ENCODE measurements around the gene ACOT13.
"Not testable (repeated sequence)": the region's sequence is repeated elsewhere in the genome, so short reads cannot be mapped to it uniquely, and the experiment has no call there.

Gene ACOT13

DNA sequence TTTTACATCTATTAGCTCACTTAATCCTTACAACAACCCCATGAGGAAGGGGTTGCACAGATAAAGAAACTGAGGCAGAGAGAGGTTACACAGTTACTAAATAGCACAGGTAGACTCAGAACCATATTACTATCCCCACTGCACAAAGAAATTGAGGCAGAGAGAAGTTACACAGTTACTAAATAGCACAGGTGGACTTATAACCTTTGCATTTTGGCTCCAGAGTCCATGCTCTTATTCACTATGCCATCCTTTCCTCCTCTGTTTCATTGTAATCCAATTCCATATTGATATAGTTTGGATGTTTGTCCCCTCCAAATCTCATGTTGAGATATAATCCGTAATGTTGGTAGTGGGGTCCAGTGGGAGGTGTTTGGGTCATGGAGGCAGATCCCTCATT lies 3.7 kb upstream of the ACOT13 start:
- no peak for DNase-seq

DNA sequence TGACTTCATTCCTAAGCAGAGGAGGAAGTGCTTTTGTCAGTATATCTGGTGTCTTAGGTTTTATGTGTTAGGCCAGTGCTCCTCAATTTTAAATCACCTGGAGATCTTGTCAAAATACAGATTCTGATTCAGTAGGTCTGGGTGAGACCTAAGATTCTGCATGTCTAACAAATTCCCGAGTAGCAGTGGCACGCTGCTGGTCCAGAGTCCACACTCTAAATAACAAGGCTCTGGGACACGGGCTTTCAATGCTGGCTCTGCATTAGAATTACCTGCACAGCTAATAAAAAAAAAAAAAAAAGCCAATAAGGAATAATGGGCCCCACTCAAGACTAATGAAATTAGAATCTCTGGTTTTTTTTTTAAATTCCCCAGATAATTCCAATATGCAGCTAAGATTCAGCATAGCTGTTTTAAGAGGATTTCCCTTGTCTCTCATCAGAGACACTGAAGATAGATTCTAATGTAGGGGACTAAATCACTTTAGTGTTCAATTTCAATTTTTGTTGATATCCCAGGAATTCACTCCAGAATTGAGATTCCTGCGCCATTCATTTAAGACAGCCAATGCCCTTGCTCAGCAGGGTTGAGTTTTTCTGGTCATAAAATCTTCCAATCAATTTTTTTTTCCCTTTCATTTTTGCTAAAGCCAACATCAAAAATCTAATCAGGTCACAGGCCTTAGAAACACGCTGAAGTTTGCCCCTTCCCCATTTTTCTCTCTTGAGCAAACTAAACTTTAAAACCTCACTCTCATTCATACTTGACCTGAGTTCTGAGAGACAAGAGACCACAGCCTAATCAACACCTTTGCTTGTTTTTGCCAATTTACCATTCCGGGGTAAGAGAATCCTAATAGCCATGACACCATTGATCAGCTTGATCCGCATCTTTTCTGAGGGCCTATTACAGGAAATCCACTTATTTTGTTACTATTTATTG lies 2.6 kb upstream of the ACOT13 start:
- no peak for DNase-seq

DNA sequence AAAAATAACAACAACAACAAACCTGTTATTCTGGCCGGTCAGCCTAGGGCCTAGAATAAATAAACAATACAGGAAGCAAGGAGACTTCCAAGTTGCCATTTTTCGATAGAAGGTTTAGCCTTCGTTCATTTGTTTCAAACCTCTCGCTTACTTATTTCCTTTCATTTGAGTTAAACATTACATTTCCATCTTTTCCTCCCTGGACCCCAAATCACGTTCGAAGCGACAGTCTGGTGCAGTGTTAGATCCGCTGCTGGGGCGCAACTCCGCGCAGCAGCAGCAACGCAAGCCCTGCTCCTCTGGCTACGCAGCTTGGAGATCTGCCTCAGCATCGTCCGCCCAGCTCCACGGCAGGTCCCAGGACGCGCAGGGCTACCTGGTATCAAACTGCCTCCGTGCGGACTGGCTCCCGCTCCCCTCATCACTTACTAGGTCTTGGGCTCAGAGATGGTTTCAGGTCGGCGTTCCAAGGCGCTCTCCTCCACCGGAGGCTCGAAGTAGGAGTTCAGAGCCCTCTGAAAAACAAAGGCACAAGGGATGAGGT lies 708 bp upstream of the ACOT13 start:
- peak; percentile 74 for DNase-seq

DNA sequence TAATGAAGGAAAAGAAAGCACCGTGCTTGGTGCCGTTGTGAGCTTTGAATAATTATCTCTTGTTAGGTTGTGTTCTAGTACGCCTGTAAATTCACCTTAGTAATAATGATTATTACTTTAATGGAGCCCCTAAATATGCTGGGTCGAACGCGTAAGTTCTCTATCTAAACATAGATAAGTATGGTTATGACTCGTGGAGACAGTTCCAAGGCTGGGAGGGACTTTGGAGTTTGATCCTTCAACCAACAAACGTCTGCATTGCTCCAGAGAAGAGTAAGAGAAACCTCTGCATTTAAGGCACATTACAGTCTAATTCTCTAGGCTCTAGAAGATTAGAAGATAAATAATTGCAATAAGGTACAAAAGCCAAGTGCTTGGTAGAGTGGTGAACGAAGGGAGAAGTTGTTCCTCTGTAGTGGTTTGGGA lies 514 bp downstream of the ACOT13 start:
- peak; percentile 24 for DNase-seq

DNA sequence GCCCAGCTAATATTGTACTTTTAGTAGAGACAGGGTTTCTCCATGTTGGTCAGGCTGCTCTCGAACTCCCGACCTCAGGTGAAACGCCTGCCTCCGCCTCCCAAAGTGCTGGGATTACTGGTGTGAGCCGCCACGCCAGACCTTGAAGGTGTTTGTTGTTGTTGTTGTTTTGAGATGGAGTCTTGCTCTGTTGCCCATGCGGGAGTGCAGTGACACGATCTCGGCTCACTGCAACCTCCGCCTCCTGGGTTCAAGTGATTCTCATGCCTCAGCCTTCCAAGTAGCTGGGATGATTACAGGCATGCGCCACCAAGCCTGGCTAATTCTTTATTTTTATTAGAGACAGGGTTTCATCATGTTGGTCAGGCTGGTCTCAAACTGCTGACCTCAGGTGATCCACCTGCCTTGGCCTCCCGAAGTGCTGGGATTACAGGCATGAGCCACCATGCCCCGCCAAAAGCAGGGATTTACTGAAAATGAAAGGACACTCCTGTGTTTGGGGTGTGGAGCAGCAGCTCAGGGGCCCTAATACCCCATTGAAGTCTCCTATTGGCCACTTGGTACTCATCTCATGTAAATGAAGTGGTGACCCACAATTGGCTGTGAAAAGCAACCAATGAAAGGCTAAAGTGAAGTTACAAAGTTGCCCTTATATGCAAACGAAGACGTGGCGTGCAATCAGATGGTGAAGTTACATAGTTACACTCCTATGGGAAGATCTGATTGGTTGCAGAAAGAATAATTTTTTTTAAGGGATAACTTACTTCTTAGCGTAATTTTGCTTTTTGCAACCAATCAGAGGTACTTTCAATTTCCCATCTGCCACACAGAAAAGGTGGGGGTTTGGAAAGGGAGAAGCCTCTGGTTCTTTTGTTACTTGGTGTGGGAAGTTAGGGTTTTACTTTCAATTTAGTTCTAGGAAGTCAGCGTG lies 1.5 kb downstream of the ACOT13 start:
- not testable (repeated sequence) for DNase-seq

DNA sequence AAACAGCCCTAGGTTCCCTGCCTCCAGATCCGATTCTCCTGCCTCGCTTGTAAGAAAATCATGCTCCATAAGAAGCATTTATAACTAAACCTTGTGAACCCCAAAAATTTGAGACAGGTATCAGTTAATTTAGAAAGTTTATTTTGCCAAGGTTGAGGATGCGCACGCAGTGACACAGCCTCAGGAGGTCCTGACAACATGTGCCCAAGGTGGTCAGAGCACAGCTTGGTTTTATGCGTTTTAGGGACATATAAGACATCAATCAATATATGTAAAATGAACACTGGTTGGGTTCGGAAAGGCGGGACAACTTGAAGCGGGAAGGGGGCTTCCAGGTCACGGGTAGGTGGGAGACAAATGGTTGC lies 2.1 kb downstream of the ACOT13 start:
- DNase-seq, result no peak

DNA sequence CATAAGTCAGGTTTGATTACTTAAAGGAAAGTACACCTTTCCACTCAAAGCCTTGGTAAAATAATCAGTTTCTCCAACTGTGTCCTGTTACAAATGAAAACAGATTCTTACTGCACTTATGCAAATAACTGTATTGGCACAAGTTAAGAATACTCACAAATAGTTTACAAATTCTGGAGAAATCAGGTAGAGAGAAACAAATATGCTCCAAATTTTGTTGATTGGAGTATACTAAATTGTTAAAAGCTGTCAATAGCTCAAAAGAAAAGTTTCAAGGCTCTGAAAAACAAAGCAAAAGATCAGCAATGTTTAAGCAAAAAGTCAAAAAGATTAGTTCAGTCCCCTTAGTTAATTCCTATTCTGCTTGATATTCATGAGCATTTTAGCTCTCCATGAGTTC lies 3.6 kb downstream of the ACOT13 start:
- DNase-seq, result not testable (repeated sequence)

DNA sequence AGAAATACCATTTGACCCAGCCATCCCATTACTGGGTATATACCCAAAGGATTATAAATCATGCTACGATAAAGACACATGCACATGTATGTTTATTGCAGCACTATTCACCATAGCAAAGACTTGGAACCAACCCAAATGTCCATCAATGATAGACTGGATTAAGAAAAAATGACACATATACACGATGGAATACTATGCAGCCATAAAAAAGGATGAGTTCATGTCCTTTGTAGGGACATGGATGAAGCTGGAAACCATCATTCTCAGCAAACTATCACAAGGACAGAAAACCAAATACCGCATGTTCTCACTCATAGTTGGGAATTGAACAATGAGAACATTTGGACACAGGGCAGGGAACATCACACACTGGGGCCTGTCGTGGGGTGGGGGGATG lies 4.2 kb downstream of the ACOT13 start:
- DNase-seq, result not testable (repeated sequence)

DNA sequence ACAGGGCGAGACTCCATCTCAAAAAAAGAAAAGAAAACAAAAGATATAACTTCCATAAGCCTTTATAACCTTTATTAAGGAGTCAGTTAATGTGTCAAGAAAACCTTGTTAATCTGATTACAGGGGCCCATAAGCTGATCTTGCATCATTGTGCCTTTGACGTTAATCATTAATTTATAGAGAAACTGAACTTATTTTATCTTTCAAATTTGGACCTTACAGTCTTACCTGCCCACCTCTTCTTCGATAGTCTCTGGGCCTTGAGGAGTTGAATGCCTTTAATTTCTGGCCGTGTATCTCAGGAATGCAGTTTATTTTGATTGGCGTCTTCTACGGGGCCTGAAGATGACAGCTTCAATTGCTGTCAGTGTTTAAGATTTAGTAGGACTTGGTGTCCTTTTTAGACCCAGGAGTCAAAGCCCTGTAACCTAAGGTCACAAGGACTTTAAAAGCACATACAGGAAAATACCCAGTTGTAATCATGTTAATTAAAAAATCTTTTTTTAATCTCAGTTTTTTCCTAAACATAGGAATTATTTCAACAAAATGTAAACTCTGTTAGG lies 5.8 kb downstream of the ACOT13 start:
- DNase-seq, result no peak

DNA sequence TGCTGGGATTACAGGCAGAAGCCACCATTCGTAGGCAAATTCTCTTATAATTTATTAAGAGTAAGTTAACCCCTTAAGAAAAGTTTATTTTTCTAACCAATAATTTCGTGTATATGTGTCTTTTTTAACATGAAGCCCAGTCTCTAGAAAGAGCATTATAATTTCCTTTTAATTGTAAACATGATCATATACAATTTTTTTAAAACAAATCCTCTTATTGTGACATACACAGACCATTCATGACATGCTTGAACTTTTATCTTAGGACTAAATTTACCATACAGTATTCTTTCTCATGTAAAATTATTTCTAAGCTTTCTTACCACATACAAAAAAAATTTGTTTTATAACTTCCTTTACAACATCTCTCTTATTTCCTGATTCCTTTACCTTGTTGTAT lies 6.7 kb downstream of the ACOT13 start:
- DNase-seq, result no peak

DNA sequence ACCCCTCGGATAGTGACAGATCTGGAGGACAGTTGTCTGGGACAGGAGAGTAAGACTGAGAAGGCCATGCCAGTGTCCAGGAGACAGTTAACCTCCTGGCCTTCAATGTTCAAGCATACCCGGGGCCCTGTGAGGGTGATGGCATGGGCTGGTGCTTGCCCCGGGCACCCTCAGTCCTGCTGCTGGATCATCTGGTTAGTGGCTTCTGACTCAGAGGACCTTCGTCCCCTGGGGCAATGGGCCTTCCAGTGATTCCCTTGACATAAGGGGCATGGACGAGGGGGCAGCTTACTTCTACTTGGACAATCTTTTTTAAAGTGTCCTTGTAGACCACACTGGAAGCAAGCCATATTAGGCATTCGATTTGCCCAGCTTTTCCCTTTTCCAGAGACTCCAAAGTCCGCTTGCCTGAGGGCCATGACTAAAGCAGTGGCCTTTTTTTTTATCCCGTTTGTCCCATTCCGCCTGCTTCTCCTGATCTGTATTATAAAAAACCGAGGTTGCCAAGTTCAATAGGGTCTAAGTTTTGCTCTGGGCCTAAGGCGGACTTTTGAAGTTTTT lies 12.0 kb downstream of the ACOT13 start:
- not testable (repeated sequence) for DNase-seq

DNA sequence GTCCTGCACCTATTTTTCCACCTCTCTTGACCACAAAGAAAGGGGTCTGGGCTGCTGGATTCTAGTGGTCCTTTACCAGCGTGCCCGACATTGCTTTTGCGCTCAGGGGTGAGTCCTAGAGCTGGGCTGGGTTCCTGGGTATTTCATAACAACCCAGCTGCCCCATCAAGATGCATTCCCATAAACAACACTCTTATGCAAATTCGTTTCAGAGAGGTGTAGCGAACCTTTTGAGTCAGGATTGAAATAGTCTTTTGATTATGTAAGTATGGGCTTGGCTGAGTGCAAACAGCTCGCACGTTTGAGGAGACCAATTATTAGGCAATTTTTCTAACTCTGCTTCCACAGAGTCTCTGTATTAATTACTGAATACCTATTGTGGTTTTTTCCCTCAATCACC lies 13.7 kb downstream of the ACOT13 start:
- DNase-seq, result no peak

DNA sequence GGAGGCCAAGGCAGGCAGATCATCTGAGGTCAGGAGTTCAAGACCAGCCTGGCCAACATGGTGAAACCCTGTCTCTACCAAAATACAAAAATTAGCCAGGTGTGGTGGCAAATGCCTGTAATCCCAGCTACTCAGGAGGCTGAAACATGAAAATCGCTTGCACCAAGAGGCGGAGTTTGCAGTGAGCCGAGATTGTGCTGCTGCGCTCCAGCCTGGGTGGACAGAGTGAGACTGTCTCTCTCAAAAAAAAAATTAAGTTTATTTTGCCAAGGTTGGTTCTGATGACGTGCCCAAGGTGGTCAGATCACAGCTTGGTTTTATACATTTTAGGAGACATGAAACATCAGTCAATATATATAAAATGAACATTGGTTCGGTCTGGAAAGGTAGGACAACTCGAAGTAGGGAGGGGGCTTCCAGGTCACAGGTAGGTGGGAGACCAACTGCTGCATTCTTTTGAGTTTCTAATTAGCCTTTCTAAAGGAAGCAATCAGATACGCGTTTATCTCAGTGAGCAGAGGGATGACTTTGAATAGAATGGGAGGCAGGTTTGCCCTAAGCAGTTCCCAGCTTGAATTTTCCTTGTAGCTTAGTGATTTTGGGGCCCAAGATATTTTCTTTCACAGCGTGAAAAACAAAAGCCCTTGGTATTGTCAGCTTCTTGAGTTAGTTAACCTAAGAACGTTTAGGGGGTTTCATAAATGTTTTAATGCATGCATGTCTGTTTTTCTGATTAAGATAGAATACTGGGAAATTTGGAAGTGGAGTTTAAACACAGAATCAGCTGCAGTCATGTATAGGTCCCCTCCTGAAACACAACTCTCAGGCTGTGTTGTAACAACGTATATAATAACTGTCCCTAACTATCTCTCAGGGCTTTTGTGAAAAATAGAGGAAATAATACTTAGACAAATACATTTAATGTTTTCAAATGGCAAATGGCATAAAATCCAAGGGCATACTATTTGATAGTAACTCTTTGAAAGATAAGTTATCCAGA lies 16.7 kb downstream of the ACOT13 start:
- DNase-seq, result peak; percentile 45

DNA sequence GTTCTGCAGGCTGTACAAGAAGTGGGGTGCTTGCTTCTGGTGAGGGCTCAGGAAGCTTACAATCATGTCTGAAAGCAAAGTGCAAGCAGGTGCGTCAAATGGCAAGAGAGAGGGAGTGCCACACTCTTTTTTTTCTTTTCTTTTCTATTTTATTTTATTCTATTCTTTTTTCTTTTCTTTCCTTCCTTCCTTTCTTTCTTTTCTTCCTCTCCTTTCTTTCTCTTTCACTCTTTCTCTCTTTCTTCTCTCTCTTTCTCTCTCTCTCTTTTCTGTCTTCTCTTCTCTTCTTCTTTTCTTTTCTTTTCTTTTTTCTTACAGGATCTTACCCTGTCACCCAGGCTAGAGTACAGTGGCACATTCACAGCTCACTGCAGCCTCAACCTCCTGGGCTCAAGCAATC lies 19.5 kb downstream of the ACOT13 start:
- no peak for DNase-seq

DNA sequence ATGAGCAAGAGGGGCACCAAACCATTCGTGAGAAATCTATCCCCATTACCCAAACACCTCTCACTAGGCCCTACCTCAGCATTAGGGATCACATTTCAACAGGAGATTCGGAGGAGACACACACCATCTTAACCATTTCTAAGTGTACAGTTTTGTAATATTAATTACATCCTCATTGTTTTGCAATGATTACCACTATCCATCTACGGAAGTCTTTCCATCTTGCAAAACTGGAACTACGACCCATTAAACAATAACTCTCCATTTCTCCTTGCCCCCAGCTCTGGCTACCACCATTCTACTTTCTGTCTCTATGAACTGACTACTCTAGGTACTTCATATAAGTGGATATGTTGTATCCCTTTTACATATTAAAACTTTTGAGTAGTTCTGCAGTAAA lies 20.1 kb downstream of the ACOT13 start:
- DNase-seq, result no peak

DNA sequence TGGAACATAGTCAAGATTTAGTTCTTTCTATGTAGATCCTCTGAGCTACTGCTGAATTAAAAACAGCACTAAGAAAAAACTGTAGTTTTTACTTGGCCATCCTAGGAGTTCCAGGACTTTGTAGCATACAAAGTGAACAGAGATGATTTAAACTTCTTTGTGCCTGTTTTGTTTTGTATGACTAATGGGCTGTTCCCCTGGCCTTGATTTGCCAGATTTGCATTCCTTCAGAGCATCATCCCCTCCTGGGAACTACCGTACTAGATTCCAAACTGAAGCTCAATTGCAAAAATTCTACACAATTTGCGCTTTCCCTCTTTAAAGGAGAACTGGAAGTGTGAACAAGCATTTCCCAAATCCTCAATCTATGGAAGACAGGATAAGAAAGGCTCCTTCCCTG lies 23.1 kb downstream of the ACOT13 start:
- DNase-seq, result no peak

DNA sequence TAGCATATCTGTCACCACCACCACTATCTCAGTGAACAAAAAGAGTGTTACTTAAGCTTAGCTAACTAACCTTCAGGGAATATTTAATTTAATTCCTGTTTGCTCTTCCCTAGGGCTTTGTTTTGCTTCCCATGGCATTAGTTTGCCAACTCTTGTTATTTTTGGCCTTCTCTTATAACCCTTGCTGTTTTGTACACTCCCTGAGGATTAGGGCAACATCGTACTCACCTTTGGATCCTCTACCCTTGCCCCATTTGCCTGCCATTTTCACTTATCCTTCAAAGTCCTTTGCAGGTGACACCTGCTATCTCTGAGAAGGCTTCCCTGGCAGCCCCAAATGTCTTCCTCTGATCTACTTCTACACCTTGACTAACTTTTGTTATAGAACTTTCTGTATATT lies 23.7 kb downstream of the ACOT13 start:
- DNase-seq, result peak; percentile 41

DNA sequence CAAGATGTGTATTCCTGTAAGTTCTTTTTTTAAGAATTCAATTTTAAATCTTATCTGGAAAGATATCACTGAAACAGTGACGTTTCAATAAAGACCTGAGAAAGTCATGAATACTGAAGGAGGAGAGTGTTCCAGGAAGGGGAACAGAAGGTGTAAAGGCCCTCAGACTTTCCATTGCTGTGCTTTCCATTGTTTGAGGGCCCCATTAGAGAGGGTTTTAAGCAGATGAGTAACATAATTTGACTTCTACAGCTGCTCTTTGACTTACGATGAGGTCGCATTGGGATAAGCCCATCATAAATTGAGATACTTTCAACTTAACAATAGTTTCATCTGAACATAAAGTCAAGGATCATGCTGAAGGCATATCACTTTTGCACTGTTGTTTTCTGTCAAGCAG lies 24.7 kb downstream of the ACOT13 start:
- DNase-seq, result no peak

DNA sequence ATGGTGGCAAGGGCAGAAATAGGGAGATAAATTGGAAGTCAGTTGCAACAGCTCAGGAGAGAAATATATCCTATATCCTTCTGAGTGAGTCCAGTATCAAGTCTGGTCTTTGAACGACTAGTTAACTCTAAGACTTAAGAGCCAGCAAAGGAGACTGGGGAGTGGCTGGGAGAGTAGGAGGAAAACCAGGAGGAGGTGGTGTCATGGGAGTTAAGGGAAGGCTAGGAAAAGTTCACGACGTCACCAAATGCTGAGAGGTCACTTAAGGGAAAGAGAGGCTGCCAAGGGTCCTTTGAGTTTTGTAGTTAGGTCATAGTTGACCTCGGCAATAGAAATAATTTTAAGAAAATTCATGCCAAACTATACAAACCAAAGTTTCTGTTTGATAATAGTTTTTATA lies 25.1 kb downstream of the ACOT13 start:
- no peak for DNase-seq

DNA sequence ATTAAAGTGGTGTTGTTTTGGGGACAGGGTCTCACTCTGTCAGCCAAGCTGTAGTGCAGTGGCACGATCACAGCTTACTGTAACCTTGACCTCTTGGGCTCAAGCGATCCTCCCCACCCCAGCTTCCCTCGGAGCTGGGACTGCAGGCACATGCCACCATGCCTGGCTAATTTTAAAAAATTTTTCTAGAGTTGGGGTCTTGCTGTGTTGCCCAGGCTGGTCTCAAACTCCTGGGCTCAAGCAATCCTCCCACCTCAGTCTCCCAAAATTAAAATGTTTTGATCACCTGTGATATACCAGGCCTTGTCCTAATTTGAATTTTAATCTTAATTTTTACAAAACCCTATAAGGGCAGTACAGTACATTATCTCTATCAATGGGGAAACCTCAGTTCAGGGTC lies 25.5 kb downstream of the ACOT13 start:
- no peak for DNase-seq

DNA sequence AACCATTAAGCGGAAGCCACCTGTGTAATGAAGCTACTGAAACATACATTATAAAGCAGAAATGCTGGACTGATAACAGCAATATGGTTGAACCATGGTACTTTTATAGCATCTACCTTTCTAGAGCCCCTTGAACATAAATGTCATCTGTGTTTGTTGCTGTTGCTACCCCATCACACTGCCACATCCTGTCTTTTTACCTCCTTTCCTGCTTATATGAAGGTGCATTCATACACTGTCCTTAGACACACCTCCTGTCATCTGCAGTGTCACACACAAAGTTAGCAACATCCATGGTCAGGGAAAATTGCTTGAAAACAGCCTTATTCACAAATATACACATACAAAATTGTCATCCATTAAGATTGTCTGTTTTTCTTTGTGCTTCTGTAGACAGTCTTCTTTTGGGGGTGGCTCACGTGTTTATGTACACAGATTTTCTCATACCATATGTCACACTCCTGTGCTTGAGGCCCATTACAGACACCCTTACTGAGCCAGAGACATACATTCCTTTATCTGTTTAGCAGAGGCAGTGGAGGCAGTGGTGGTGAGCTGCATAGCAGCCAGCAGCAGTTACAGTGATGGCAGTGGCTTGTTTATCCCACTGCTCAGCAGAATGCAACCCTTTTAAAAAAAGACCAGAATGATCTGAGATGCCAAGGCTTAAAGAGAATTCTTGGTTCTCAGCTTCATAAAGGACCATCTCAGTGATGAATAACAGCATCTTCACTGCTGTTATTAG lies 26.1 kb downstream of the ACOT13 start:
- no peak for DNase-seq
